Adrenal gland (tissue), 12 donors: ENCODE data around the gene FPR1. TPM values are rescaled to one million over a fixed set of nuclear protein-coding genes. Genes with fewer than 3 reads are reported as not detected.

Experiments used
- DNase-seq, 7 donors: peaks; one replicate each; pipeline ENCODE4 v3.0.0-alpha.2; 2019 to 2020
- H3K27ac ChIP-seq, 5 donors: fragments of 200-600 bp; sonication (generic) in 4 of 5; 1 replicate in 3 of 5; 2 replicates in 2 of 5; pipeline versions ENCODE4 v1.5.1 to v1.8.0; 2016 to 2020; ENCODE audit warnings: mild to moderate bottlenecking in 1 of 5
- H3K27me3 ChIP-seq: fragments of 200-600 bp; 2 replicates; pipeline ENCODE4 v1.8.0; 2021
- H3K36me3 ChIP-seq, 2 donors: fragments of 200-600 bp; replicated peaks in 1 of 2; 1 replicate in 1 of 2; 2 replicates in 1 of 2; pipeline versions ENCODE4 v1.5.1 to v1.8.0; 2018 to 2022
- H3K4me1 ChIP-seq, 2 donors: fragments of 200-600 bp; replicated peaks in 1 of 2; 1 replicate in 1 of 2; 2 replicates in 1 of 2; pipeline versions ENCODE4 v1.5.1 to v1.8.0; 2018 to 2021
- H3K4me3 ChIP-seq, 4 donors: fragments of 200-600 bp; sonication (generic) in 3 of 4; one replicate each; pipeline ENCODE4 v1.5.1; 2016 to 2018
- H3K9me3 ChIP-seq, 3 donors: fragments of 200-600 bp; sonication (generic) in 1 of 3; replicated peaks in 1 of 3; 1 replicate in 2 of 3; 2 replicates in 1 of 3; pipeline versions ENCODE4 v1.5.1 to v1.8.0; 2016 to 2021
- CTCF ChIP-seq, 6 experiments: fragments of 450-650 bp in 4 of 6; fragments of 200-600 bp in 2 of 6; sonication (generic) in 1 of 6; IDR thresholded peaks; 1 replicate in 5 of 6; 2 replicates in 1 of 6; pipeline versions ENCODE4 v1.5.1 to v1.8.0; 2016 to 2021; ENCODE audit warnings: antibody characterized with exemption in 6 of 6, mild to moderate bottlenecking in 2 of 6, moderate library complexity in 1 of 6
- POLR2A ChIP-seq, 2 donors: fragments of 450-650 bp; IDR thresholded peaks; one replicate each; pipeline ENCODE4 v1.6.1; 2017; ENCODE audit warnings: antibody characterized with exemption in 2 of 2, mild to moderate bottlenecking in 2 of 2, moderate library complexity in 1 of 2
- WGBS, 4 donors: extraction: QIAGEN DNeasy Blood & Tissue Kit in 2 of 4; methylation state at CpG; one replicate each; pipeline versions ENCODE4 v1.1.5 to v1.1.7; 2013 to 2017; 5-methylcytosine and 5-hydroxymethylcytosine counted together
- intact Hi-C, 2 donors: fragments of 100-400 bp; cut with DNase I; formaldehyde crosslinking; loops; one replicate each; pipeline versions ENCODE4 v1.14.1 to v1.15.0; 2022 to 2023
- polyA plus RNA-seq, 3 donors: library from polyadenylated mRNA; stranded (reverse); fragments of 200-250 nt in 2 of 3; fragments of 350-450 nt in 1 of 3; fragmentation: Illumina TruSeq in 1 of 3; extraction: RNeasy Lipid Tissue Mini Kit (QIAGEN cat#74804) in 1 of 3; gene quantifications; one replicate each; pipeline ENCODE4 v1.2.3, GENCODE V29; 2013 to 2014
- total RNA-seq, 9 donors: library from RNA; depleted of rRNA in 4 of 9; stranded (reverse); fragments of >200 nt in 4 of 9; fragments of 120-200 nt in 1 of 9; fragmentation: NEBNext Ultra II Directional in 1 of 9; extraction: Animal tissue kit (Norgen Biotek cat#: 25700) in 1 of 9; gene quantifications; one replicate each; pipeline versions ENCODE4 v1.1.0 to v1.2.4, GENCODE V29; 2013 to 2023
- donor health status: healthy with polysubstance abuse.
- donor health status: Bipolar disorder and iron deficiency.
- donor health status: DM: yes; HTN: yes; CAD: no.
- donor health status: DM: no; HTN: no; CAD: no.
- donor health status: DM: no; HTN: no; CAD: no.
- donor health status: DM: yes; HTN: yes; CAD: no.

Gene FPR1
- total and polyA plus RNA-seq, 12 donors, result 0.83 to 31.1 (median 13.4) TPM

- 75 to 84% (median 82%) methylated on average over 7 of the region's 7 CpGs for WGBS, 4 donors
- intact Hi-C loops, result no loop called here
- no peak overlapping the region for H3K4me3 ChIP-seq
- TF ChIP-seq CTCF (IDR thresholded peaks at IDR 0.05) (no peak), POLR2A (IDR thresholded peaks at IDR 0.05) (no peak)
- H3K27ac ChIP-seq, result no peak overlapping the region
- no peaks in the 10 kb centered on the region for H3K27me3 ChIP-seq
- no peak for DNase-seq
- no peaks in the 10 kb centered on the region for H3K9me3 ChIP-seq
- no peaks in the 10 kb centered on the region for H3K4me1 ChIP-seq
- H3K36me3 ChIP-seq, result no peaks in the 10 kb centered on the region
These were observed 10.0 kb upstream of the FPR1 start for GRCh38 chr19:51761696-51762095.

GRCh38 chr19:51760697-51761356 lies 9.1 kb upstream of the FPR1 start, which contains the start of gene FPR2:
Gene FPR2, plus strand, starts transcription at chr19:51761180. Its CDS starts 7,479 bp downstream, at chr19:51768659.
- peak within 1 kb of the TSS in 1 of 5 donors; percentile 16 for H3K27ac ChIP-seq
- intact Hi-C loops, result no loop called here
- H3K36me3 ChIP-seq, result no peaks in the 10 kb centered on the region
- H3K27me3 ChIP-seq, result no peaks in the 10 kb centered on the region
- WGBS, 4 donors, result 48 to 60% (median 50%) methylated on average over 8 of the region's 8 CpGs
- peak within 1 kb of the TSS in 1 of 4 donors; percentile 19 for H3K4me3 ChIP-seq
- no peak for TF ChIP-seq CTCF (IDR thresholded peaks at IDR 0.05)
- TF ChIP-seq POLR2A (IDR thresholded peaks at IDR 0.05), result no peak
- no peaks in the 10 kb centered on the region for H3K9me3 ChIP-seq
- DNase-seq, result peak in 1 of 7 donors; percentile 18
- H3K4me1 ChIP-seq, result no peaks in the 10 kb centered on the region

DNA sequence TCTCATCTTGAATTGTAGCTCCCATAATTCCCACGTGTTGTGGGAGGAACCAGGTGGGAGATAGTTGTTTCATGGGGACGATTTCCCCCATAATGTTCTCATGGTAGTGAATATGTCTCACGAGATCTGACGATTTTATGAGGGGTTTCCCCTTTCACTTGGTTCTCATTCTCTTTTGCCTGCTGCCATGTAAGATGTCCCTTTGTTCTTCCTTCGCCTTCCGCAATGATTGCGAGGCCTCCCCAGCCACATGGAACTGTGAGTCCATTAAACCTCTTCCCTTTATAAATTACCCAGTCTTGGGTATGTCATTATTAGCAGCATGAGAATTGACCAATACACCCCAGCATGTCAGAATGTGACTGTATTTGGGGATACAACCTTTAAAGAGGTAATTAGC lies 3.9 kb upstream of the FPR1 start:
- no peaks in the 10 kb centered on the region for H3K27me3 ChIP-seq
- TF ChIP-seq POLR2A (IDR thresholded peaks at IDR 0.05) (no peak), CTCF (IDR thresholded peaks at IDR 0.05) (no peak)
- H3K9me3 ChIP-seq, result no peaks in the 10 kb centered on the region
- no peak for DNase-seq
- H3K36me3 ChIP-seq, result no peaks in the 10 kb centered on the region
- no peak overlapping the region for H3K27ac ChIP-seq
- H3K4me1 ChIP-seq, result no peaks in the 10 kb centered on the region
- WGBS, 4 donors, result 76 to 87% (median 83%) methylated on average over 7 of the region's 7 CpGs
- no peak overlapping the region for H3K4me3 ChIP-seq
- intact Hi-C loops, result no loop called here

DNA sequence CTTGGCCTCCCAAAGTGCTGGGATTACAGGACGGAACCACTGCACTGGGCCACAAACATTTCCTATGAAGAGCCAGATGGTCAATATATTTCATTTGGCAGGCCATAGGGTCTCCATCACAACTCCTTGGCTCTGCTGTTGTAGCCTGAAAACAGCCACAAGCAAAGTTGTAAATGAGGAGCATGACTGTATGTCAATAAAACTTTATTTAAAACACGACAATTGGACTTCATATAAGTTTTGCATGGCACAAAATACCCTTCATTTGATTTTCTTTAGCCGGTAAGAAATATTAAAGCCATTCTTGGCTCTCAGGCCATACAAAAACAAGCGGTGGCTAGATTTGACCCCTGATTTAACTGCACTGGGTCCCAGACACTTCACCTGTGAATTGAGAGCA lies 3.1 kb upstream of the FPR1 start:
- DNase-seq, result no peak
- Histone ChIP-seq H3K4me1 (no peaks in the 10 kb centered on the region), H3K27ac (peak overlapping the region in 2 of 5 donors; percentile 44 to 50), H3K27me3 (no peaks in the 10 kb centered on the region), H3K36me3 (no peaks in the 10 kb centered on the region), H3K4me3 (no peak overlapping the region), H3K9me3 (no peaks in the 10 kb centered on the region)
- intact Hi-C loops, result no loop called here
- 77 to 88% (median 83%) methylated on average over 4 of the region's 4 CpGs for WGBS, 4 donors
- TF ChIP-seq CTCF (IDR thresholded peaks at IDR 0.05) (no peak), POLR2A (IDR thresholded peaks at IDR 0.05) (no peak)
